Measurements from ENCODE around the gene NT5C3A. TPM values are rescaled to one million over a fixed set of nuclear protein-coding genes. Genes with fewer than 3 reads are reported as not detected.

Gene NT5C3A
- total and polyA plus RNA-seq, 11 donors = 13.1 to 32.2 (median 19.2) TPM

DNA sequence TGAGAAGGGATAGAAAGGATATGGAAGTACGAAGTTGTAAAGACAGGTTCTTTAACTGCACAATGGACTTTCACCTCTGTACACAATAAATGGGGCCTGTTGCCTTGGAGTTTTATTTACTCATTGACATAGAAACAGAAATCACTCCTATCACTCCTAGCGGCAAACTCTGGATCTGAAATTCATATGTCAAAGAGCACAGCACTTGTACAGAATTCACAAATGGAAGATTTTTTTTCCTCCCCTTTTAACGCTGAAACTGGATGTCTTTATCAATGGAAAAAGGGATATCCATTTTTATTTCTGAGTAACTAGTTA lies 18.2 kb downstream of the NT5C3A start:
- Histone ChIP-seq H3K4me3 (no peak overlapping the region), H3K27ac (peak overlapping the region; percentile 14 to 76 (median 54)), H3K4me1 (peaks cover 0 to 54% (median 42%) of the 10 kb centered on the region in 12 donors), H3K36me3 (no peaks in the 10 kb centered on the region), H3K27me3 (no peaks in the 10 kb centered on the region), H3K9me3 (no peaks in the 10 kb centered on the region)
- TF ChIP-seq, protein P1, sequence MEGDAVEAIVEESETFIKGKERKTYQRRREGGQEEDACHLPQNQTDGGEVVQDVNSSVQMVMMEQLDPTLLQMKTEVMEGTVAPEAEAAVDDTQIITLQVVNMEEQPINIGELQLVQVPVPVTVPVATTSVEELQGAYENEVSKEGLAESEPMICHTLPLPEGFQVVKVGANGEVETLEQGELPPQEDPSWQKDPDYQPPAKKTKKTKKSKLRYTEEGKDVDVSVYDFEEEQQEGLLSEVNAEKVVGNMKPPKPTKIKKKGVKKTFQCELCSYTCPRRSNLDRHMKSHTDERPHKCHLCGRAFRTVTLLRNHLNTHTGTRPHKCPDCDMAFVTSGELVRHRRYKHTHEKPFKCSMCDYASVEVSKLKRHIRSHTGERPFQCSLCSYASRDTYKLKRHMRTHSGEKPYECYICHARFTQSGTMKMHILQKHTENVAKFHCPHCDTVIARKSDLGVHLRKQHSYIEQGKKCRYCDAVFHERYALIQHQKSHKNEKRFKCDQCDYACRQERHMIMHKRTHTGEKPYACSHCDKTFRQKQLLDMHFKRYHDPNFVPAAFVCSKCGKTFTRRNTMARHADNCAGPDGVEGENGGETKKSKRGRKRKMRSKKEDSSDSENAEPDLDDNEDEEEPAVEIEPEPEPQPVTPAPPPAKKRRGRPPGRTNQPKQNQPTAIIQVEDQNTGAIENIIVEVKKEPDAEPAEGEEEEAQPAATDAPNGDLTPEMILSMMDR (IDR thresholded peaks at IDR 0.05) = peak in 8 of 12 donors; percentile 9 to 44 (median 28)
- TF ChIP-seq POLR2A (IDR thresholded peaks at IDR 0.05) = no peak
- ATAC-seq (peak; percentile 27 to 77 (median 54)), DNase-seq (no peak)
- 24 to 39% (median 26%) methylated on average over 3 of the region's 3 CpGs for WGBS, 4 donors
- intact Hi-C loops (cut with DNase I) = loop anchor here in 4 of 10 donors (5.0 to 10.0 kb wide), 3 partner anchors 87 to 200 kb away; partner anchors contain the start of gene FKBP9 (in 3 of the 4)

DNA sequence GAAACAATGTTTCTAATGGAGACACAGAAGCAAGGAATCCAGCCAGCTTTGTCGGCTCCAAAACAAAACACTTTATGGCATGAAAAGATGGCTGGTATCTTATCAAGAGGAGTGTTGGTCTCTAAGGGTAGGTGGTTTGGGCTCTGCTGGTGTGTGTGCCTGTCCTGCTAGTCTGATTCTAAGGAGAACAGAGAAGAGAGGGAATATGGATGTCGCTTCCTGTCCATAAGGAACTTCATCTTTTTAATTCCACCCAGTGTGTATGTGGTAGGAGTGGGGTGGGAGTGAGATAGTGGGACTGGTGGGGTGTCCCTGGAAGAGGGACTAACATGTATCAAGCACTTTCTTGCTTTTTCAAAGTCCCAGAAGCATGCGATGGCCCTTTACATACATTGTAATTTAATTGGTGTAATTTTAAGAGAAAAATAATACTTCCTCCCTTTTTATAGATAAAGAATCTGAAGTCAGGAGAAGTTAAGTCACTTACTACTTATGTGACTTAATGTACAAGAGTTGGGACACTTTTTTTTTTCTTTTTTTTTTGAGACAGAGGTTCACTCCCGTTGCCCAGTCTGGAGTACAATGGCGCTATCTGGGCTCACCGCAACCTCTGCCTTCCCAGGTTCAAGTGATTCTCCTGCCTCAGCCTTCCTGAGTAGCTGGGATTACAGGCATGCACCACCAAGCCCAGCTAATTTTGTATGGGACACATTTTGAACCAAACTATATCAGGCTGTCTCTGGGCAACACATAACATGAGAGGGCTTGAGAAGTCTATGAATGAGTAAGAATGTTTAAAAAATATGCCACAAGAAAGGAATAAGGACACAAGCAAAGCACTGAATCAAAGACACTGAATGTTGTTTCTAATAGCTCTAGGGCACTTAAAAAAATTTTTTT lies 18.8 kb downstream of the NT5C3A start:
- Histone ChIP-seq H3K27me3 (no peaks in the 10 kb centered on the region), H3K9me3 (no peaks in the 10 kb centered on the region), H3K27ac (peak overlapping the region; percentile 14 to 76 (median 54)), H3K4me1 (peaks cover 0 to 56% (median 43%) of the 10 kb centered on the region in 12 donors), H3K36me3 (no peaks in the 10 kb centered on the region), H3K4me3 (no peak overlapping the region)
- 73 to 80% (median 76%) methylated on average over 6 of the region's 6 CpGs for WGBS, 4 donors
- TF ChIP-seq POLR2A (IDR thresholded peaks at IDR 0.05) = no peak
- TF ChIP-seq, protein P1 (IDR thresholded peaks at IDR 0.05) = no peak
- peak in 3 of 4 donors; percentile 16 to 35 (median 19) for ATAC-seq
- DNase-seq = peak in 1 of 5 donors; percentile 5
- intact Hi-C loops (cut with DNase I) = loop anchor here in 4 of 10 donors (5.0 to 10.0 kb wide), 3 partner anchors 86 to 199 kb away; partner anchors contain the start of gene FKBP9 (in 3 of the 4)

DNA sequence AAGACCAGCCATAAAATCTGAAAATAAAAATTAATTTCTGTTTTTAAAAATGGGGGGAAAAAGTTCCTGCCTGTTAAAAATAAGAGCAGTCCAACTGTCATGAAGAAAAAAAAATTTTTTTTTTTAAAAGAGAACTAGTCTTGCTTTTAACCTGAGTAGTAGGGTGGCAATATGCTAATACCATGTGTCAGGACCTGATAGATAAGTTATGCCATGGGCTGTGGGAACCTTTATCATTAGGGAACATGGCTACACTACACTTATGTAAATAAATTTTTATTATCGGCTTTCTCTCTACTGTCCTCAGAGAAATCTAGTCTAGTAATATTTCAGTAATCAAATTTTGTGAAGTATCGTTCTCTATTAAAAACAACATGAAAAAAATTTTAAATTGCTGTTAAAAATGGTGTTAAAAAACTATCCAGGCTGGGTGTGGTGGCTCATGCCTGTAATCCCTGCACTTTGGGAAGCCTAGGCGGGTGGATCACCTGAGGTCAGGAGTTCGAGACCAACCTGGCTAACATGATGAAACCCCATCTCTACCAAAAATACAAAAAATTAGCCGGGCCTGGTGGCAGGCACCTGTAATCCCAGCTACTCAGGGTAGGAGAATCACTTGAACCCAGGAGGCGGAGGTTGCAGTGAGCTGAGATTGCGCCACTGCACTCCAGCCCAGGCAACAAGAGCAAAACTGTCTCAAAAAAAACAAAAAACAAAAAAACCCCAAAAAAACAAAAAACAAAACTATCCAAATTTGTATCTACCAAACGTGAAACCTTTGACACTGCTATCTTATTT lies 20.7 kb downstream of the NT5C3A start:
- peak overlapping the region in 4 of 12 donors; percentile 60 to 83 (median 71) for H3K27ac ChIP-seq
- no peak for ATAC-seq

More for the DNA sequence above, 20.7 kb downstream of the NT5C3A start:
- no peak overlapping the region for H3K4me3 ChIP-seq
- intact Hi-C loops (cut with DNase I) = loop anchor here in 4 of 10 donors (5.0 to 10.0 kb wide), 3 partner anchors 85 to 197 kb away; partner anchors contain the start of gene FKBP9 (in 3 of the 4)
- no peaks in the 10 kb centered on the region for H3K27me3 ChIP-seq
- no peaks in the 10 kb centered on the region for H3K36me3 ChIP-seq
- H3K4me1 ChIP-seq = peaks cover 0 to 67% (median 52%) of the 10 kb centered on the region in 12 donors
- no peaks in the 10 kb centered on the region for H3K9me3 ChIP-seq
- 92 to 94% (median 93%) methylated on average over 8 of the region's 8 CpGs for WGBS, 4 donors
- DNase-seq = no peak
- TF ChIP-seq, protein P1 (IDR thresholded peaks at IDR 0.05) = no peak
- no peak for TF ChIP-seq POLR2A (IDR thresholded peaks at IDR 0.05)
